CD4-positive, alpha-beta T cell treated with Interleukin-21 for 1 hour (primary cell): Measurements from ENCODE around the gene EPB41L4B.

Experiments
- DNase-seq: peaks from one replicate; pipeline ENCODE4 v3.0.0-alpha.2; 2020

Gene EPB41L4B

GRCh38 chr9:109267555-109267954 is 53.3 kb downstream of the EPB41L4B start:
- no peak for DNase-seq

- no peak for DNase-seq
Observed at GRCh38 chr9:109264877-109265587, 55.8 kb downstream of the EPB41L4B start.

- no peak for DNase-seq
Observed at GRCh38 chr9:109263358-109263757, 57.5 kb downstream of the EPB41L4B start.

DNA sequence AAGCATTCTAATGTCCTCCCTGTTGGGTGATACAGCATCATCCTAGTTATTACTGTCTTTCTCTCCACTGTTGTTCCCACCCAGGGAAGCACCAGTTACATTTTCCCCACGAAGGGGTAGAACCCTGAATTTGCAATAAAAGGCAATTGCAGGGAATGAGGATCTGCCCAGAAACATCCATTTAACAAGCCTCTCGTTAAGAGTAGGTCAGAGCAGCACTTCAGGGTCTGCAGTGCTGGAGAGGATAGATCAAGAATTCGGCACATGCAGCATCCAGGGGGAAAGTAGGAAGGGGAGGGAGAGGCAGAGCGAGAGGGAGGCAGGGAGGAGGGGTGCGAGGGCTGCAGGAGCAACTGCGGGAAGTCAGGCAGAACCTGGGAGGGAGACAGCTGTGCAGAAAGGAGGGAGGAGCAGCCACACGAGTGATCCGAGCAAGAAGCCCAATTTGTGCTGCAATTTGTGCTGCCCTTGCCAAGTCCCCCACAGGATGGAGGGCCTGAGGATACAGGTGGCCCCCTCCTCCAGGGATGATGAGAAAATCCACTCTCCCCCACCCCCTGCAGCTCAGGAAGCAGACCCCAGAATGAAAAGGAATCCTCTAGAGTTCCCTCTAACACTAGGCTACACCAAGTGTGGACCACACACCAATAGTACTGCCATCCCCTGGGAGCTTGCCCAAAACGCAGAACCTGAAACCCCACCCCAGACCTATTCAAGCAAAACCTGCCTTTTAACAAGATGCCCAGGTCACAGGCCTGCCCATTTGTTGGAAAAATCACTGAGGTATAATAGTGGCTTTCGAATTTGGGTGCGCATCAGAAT is 62.2 kb downstream of the EPB41L4B start:
- DNase-seq: no peak

DNA sequence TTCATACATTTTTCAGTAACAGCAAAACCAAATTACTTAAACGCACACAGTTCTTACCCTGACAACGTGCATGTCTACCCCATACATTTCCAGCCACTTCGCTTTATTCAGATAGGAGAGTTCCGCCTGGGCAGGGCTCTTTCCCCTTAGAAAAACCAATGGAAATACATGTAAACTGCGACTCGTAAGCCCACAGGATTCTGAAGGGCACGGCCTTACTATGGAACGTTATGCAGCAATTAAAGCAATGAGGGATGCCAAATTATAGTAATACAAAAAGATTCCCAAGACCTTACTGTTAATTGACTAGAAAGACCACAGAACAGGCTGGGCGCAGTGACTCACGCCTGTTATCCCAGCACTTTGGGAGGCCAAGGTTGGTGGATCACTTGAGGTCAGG is 64.5 kb downstream of the EPB41L4B start:
- DNase-seq: no peak

DNA sequence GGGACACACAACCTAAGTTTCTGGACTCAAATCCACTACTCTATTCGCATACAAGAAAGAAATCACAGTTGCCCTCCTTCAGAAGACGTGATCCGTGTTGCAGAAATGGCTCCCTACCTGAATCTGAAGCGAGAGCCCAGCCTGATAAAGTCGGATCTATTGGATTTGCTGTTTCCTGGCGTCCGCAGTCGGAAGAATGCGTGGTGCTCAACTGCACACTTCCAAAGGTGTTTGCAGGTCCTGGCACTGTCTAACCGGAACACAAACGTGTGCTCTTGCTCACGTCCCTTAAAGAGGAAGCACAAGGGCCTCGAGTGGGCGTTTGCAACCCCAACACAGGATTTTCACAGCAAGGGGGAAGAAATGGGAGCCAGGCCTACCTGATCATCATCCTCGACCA is 65.5 kb downstream of the EPB41L4B start:
- DNase-seq: no peak

GRCh38 chr9:109254317-109254716 is 66.5 kb downstream of the EPB41L4B start:
- DNase-seq: no peak

DNA sequence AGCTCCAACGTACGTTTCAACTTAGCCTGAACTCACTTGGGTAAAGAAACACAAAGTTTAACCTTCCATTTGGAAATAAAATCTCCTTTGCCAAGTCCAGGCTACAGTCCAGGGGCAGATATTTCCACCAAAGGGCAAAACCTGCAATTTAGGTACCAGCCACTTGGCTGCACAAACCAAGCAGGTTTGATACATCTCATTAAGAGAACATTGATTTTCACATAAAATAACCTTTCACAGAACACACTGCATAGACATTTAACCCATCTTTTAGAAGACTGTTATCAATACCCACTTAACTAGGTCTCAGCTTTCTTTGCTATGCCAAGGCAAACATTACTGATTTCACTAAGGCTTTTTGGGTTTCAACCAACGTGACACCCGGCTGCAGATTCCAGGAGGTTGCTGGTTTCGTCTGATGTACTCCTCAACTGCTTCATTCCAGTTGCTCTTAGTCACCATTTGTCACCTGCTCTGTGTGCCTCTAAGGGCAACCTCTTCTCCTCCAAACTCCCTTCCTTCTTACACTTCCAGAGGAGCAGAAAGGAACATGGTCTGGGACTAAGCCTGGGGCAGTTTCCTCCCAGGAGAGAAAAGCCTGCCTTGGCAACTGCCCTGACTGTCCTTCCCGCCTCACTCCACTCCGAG is 67.1 kb downstream of the EPB41L4B start:
- DNase-seq: no peak

DNA sequence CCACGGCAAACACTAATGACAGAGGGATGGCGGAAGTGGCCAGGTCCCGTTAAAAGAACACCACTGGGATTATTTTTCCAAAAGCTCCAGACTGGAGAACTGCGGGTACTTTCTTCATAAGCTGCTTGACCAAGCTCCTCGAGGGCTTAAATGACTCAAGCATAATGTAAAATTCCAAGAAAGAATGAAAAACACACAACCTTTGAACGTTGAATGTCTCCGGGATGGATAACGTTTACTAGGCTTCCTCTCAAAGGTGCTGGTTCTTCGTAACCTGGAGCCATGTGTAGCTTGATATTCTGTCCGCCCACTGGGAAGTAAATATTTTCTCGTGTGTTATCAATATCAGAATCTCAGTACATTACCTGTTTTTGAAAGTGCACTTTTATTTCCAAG is 67.6 kb downstream of the EPB41L4B start:
- no peak for DNase-seq

DNA sequence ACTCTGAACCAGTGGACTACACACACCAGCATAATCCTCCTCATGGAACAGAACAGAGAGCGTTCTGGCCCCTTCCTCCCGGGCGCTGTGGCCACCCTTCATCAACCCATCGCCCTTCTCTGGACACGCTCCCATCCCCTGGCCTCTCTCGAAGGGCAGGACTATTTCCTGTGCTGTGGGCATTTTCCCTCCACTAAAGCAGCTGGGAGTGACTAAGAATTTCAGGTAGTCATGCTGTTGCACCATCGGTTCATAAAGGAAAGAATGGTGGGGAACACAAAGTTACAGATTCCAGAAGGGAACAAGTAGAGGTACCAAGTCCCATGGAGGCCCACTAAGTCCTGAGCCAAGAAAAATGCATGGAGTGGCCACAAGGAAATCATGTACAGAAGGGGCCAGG is 68.6 kb downstream of the EPB41L4B start:
- DNase-seq: no peak

GRCh38 chr9:109251776-109252106 is 69.1 kb downstream of the EPB41L4B start:
- no peak for DNase-seq

GRCh38 chr9:109251080-109251775 is 69.6 kb downstream of the EPB41L4B start:
- DNase-seq: no peak

GRCh38 chr9:109250771-109251079 is 70.1 kb downstream of the EPB41L4B start:
- no peak for DNase-seq

DNA sequence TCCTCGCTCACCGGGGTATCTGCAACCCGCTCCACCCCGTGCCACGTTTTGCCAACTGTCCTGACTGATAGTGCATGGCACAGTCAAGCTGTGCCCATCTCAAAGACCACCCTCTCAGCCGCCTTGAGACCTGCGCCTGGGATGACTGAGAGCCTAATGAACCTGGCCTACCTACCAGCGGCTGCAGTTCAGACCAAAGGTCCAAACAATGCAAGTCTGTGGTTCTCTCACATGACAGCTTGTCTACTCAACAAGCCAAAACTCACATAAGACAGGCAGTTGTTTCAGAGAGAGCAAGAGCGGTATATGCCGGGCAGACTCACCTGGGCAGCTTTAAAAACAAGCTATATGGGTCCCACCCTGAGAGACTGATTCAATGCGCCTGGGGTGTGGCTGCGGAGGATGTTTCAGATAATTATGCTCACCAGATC is 70.5 kb downstream of the EPB41L4B start:
- DNase-seq: no peak

DNA sequence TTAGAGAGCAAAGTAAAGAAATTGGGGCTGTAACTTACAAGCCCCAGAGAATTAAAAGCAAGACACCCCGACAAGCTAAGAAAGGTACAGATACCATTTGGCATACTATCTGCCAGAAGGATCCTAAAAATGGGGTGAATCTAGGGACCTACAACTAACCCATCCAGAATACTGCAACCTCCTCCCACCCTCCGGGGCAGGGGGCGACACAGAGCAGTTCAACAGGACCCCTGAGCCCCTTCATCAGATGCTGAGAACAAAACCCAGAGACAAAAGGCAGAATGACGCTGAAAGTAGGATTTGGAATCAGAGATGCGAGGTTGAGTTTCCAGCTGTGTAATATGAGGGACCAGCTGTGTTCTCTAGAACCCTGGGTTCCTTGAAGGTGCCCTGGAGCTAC is 71.2 kb downstream of the EPB41L4B start:
- no peak for DNase-seq

DNA sequence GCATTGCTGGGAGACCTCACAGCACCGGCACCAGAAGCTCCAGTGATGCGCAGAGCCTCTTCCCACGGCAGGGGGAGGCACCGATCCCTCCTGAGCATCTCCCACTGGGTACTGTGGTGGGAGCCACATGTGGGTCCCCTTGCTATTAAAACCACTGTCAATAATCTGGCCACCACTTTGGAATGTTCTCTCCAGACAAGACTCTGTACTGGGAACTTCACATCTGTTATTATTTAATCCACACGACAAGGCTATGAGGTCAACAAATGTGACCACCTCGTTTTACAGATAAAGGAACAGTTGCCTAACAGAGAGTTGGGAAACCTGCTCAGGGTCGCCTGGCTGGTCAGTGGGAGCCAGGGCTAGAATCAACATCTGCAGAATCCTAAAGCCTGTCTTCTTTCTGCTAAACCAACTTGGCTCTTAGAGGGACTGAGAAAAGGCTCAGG is 72.7 kb downstream of the EPB41L4B start:
- no peak for DNase-seq

- DNase-seq: no peak
Observed at GRCh38 chr9:109247228-109247627, 73.6 kb downstream of the EPB41L4B start.

DNA sequence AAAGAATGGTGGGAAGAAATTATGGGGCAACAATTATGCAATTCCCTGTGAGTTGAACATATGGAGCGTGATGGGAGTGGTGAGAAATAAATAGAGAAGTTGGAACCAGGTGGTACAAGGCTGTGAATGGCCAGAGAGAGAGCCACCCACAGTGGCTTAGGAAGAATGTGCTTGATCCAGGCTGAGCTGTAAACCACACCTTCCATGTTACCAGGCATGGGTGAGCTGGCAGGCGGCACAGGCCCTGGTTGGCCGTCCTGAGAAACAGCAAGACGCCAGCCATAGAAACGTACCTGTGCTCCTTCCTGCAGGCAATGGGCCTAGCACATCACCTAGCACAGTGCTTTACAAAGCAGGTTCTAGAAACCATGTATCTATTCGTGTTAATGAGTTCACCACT is 74.3 kb downstream of the EPB41L4B start:
- no peak for DNase-seq

GRCh38 chr9:109245310-109245897 is 75.5 kb downstream of the EPB41L4B start:
- no peak for DNase-seq

DNA sequence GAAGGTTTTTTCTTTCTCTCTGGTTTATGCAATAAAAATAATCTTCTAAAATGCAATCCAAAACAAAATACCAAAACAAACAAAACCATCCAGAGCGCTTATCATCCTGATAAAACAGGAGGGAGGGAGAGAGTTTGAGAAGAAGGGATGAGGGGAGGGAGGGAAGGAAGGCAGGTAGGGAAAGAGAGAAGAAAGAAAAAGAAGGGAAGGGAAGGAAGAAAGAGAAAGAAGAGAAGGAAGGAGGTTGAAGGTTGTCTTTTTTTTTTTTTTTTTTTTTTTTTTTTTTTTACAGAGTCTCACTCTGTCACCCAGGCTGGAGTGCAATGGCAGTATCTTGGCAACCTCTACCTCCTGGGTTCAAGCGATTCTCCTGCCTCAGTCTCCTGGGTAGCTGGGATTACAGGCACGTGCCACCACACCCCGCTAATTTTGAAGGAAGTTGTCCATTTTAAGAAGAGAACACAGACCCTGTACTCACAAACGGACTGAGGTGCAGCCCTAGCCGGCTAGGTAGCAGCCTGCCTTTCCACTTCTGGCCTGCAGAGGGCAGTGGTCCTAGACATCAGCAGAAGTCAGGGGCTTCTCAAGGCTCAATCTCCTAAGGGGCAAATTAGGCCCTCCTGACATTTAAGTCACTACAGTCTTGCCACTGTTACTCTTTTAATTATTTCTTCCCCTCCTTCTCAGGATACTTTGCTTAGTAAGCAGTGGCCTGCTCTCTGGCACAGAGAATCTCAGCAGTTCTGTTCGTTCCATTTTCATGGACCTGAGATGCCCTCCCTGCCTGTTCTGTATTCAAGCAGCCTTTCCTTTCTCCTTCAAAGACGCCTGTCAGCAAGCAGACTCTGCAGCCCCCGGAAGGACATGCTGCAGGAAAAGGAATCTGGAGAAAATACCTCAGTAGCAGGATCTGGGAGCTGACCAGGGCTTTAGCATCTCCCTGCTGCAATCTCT is 76.4 kb downstream of the EPB41L4B start:
- DNase-seq: peak; percentile 59

GRCh38 chr9:109242741-109243140 is 78.1 kb downstream of the EPB41L4B start:
- no peak for DNase-seq

DNA sequence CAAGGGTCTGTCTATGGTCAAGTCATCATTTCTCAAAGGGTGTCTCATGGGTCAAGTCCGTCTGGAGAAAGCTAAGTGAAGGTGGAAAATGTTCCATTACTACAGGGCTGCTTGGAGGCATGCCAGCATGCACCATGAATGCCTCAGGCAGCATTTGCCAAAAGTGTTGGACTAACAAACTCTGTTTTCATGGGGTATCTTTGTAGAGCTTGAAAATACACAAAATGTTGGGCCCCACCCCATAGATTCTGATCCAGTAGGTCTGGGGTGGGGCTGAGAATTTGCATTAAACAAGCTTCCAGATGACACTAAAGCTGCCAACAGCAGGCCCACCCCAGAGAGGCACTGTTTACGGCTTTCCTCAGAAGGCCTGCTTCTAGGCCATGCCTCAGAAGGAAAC is 78.8 kb downstream of the EPB41L4B start:
- no peak for DNase-seq
